Measurements from ENCODE around the gene MOB1B.
"Not testable (repeated sequence)": the region's sequence is repeated elsewhere in the genome, so short reads cannot be mapped to it uniquely, and the experiment has no call there.

MOB1B gene

DNA sequence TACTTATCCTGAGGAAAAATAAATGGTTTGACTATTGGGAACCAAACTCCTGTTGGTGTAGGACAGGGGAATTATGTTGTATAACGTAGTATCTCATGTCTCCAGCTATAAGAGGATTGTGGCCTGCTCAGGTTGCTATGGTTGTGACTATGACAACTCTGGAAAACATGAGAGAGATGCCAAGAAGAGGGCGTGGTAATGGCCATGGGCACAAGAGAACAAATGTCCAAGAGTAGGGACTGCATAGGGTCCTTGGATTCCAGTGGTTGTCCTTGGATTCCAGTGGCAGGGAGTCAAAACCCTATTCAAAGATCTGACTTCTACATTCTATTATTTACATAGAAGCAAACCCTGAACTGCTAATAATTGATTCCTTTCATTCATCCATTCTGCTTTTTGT, 6.8 kb upstream of the MOB1B start:
- TF ChIP-seq CSDC2 (CRISPR knock-in tag; IDR thresholded peaks at IDR 0.05): no peak
- TF ChIP-seq, protein P1, sequence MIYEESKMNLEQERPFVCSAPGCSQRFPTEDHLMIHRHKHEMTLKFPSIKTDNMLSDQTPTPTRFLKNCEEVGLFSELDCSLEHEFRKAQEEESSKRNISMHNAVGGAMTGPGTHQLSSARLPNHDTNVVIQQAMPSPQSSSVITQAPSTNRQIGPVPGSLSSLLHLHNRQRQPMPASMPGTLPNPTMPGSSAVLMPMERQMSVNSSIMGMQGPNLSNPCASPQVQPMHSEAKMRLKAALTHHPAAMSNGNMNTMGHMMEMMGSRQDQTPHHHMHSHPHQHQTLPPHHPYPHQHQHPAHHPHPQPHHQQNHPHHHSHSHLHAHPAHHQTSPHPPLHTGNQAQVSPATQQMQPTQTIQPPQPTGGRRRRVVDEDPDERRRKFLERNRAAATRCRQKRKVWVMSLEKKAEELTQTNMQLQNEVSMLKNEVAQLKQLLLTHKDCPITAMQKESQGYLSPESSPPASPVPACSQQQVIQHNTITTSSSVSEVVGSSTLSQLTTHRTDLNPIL (CRISPR knock-in tag; IDR thresholded peaks at IDR 0.05; ENCODE audit: low read depth): no peak
- TF ChIP-seq ZC3H10 (CRISPR knock-in tag; IDR thresholded peaks at IDR 0.05): no peak
- TF ChIP-seq, protein P2, sequence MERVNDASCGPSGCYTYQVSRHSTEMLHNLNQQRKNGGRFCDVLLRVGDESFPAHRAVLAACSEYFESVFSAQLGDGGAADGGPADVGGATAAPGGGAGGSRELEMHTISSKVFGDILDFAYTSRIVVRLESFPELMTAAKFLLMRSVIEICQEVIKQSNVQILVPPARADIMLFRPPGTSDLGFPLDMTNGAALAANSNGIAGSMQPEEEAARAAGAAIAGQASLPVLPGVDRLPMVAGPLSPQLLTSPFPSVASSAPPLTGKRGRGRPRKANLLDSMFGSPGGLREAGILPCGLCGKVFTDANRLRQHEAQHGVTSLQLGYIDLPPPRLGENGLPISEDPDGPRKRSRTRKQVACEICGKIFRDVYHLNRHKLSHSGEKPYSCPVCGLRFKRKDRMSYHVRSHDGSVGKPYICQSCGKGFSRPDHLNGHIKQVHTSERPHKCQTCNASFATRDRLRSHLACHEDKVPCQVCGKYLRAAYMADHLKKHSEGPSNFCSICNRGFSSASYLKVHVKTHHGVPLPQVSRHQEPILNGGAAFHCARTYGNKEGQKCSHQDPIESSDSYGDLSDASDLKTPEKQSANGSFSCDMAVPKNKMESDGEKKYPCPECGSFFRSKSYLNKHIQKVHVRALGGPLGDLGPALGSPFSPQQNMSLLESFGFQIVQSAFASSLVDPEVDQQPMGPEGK (CRISPR knock-in tag; IDR thresholded peaks at IDR 0.05; ENCODE audit: borderline replicate concordance): no peak
- TF ChIP-seq, protein P3, sequence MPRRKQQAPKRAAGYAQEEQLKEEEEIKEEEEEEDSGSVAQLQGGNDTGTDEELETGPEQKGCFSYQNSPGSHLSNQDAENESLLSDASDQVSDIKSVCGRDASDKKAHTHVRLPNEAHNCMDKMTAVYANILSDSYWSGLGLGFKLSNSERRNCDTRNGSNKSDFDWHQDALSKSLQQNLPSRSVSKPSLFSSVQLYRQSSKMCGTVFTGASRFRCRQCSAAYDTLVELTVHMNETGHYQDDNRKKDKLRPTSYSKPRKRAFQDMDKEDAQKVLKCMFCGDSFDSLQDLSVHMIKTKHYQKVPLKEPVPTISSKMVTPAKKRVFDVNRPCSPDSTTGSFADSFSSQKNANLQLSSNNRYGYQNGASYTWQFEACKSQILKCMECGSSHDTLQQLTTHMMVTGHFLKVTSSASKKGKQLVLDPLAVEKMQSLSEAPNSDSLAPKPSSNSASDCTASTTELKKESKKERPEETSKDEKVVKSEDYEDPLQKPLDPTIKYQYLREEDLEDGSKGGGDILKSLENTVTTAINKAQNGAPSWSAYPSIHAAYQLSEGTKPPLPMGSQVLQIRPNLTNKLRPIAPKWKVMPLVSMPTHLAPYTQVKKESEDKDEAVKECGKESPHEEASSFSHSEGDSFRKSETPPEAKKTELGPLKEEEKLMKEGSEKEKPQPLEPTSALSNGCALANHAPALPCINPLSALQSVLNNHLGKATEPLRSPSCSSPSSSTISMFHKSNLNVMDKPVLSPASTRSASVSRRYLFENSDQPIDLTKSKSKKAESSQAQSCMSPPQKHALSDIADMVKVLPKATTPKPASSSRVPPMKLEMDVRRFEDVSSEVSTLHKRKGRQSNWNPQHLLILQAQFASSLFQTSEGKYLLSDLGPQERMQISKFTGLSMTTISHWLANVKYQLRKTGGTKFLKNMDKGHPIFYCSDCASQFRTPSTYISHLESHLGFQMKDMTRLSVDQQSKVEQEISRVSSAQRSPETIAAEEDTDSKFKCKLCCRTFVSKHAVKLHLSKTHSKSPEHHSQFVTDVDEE (CRISPR knock-in tag; IDR thresholded peaks at IDR 0.05): no peak
- TF ChIP-seq ZFP3 (CRISPR knock-in tag; IDR thresholded peaks at IDR 0.05): no peak
- TF ChIP-seq ZFP30 (CRISPR knock-in tag; IDR thresholded peaks at IDR 0.05): no peak
- no peak for TF ChIP-seq ARNTL (CRISPR knock-in tag; IDR thresholded peaks at IDR 0.05; ENCODE audit: borderline replicate concordance, low read depth)
- no peak for TF ChIP-seq ZNF565 (CRISPR knock-in tag; conservative IDR thresholded peaks at IDR 0.05; ENCODE audit: low read depth)
- no peak for TF ChIP-seq TCF4 (CRISPR knock-in tag; IDR thresholded peaks at IDR 0.05; ENCODE audit: borderline replicate concordance)
- TF ChIP-seq SNAI2 (CRISPR knock-in tag; IDR thresholded peaks at IDR 0.05): no peak

DNA sequence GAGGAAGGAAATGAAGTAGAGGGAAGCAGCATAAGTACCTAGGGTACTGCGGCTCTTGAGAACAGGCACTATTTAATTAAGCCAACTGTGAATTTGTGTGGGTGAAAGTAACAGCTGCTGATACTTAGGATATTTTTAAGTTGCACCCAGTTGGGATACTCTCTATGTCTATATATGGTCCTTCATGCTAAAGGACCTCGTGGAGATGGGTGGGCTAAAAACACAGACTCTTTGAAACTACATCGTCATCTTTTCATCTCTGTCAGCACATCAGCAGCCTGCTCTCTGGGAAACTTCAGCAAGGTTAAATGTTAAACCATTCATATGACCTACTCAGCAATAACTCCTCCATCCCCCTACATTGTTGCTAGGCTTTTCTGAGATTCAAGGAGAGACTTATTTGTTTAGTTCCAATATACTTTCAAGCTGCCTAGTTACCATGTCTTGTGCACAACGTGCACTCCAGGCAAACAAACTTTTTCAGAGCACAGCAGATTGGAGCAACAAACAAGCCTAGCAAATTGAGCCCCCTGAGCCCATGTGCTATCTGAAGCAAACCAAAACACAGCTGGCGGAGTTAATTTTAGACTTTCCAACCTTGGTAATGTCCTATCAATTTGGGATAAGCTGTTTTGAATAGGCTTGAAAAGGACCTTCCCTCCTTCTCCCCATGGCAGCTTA, 6.2 kb upstream of the MOB1B start:
- TF ChIP-seq ISL1 (CRISPR knock-in tag; IDR thresholded peaks at IDR 0.05) (no peak), ZFP30 (CRISPR knock-in tag; IDR thresholded peaks at IDR 0.05) (no peak), ZNF70 (CRISPR knock-in tag; IDR thresholded peaks at IDR 0.05) (no peak), PPARA (CRISPR knock-in tag; IDR thresholded peaks at IDR 0.05; ENCODE audit: borderline replicate concordance) (no peak), ZFP3 (CRISPR knock-in tag; IDR thresholded peaks at IDR 0.05) (no peak), ARNTL (CRISPR knock-in tag; IDR thresholded peaks at IDR 0.05; ENCODE audit: borderline replicate concordance, low read depth) (no peak), RARB (CRISPR knock-in tag; IDR thresholded peaks at IDR 0.05) (no peak), TOX (CRISPR knock-in tag; IDR thresholded peaks at IDR 0.05; ENCODE audit: borderline replicate concordance) (no peak), SNAI2 (CRISPR knock-in tag; IDR thresholded peaks at IDR 0.05) (no peak), OSR1 (CRISPR knock-in tag; IDR thresholded peaks at IDR 0.05) (no peak), ZNF8 (CRISPR knock-in tag; IDR thresholded peaks at IDR 0.05) (no peak), ZC3H10 (CRISPR knock-in tag; IDR thresholded peaks at IDR 0.05) (no peak), BACH2 (CRISPR knock-in tag; IDR thresholded peaks at IDR 0.05; ENCODE audit: borderline replicate concordance) (no peak)
- TF ChIP-seq, protein P3 (CRISPR knock-in tag; IDR thresholded peaks at IDR 0.05): no peak
- no peak for ATAC-seq

More for the DNA sequence above, 6.8 kb upstream of the MOB1B start:
- peak; percentile 58 for ATAC-seq

DNA sequence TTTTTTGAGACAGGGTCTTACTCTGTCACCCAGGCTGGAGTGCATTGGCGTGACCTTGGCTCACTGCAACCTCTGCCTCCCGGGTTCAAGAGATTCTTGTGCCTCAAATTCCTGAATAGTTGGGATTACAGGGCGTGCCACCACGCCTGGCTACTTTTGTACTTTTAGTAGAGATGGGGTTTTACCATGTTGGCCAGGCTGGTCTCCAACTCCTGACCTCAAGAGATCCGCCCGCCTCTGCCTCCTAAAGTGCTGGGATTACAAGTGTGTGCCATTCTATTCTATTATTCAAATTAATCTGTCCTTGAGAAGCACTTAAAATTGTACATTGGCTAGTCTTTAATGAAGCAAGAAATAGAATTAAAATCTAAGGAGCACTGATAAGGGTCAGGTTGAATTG, 3.6 kb upstream of the MOB1B start:
- not testable (repeated sequence) for ATAC-seq

DNA sequence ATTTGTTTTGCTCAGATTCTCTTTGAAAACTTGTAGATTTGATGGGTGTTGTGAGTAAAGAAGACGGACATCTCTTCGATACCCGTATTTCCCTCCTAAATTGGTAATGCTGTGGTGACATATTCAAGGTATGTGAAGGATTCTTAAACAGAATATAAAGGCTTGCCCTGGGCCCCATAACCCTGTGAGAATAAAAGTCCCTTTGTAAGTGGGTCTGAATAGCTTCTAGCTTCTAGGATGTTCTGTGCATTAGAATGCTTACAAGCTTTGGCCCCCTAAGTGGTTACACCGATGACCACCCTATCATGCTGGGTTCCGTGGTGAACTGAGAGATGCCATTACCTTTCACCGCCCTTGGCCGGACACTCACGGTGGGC, 574 bp upstream of the MOB1B start:
- no peak for ATAC-seq
- TF ChIP-seq, protein P1 (CRISPR knock-in tag; IDR thresholded peaks at IDR 0.05; ENCODE audit: low read depth): no peak
- TF ChIP-seq ZNF565 (CRISPR knock-in tag; conservative IDR thresholded peaks at IDR 0.05; ENCODE audit: low read depth): no peak
- no peak for TF ChIP-seq GLIS3 (CRISPR knock-in tag; IDR thresholded peaks at IDR 0.05)
- TF ChIP-seq, protein P4, sequence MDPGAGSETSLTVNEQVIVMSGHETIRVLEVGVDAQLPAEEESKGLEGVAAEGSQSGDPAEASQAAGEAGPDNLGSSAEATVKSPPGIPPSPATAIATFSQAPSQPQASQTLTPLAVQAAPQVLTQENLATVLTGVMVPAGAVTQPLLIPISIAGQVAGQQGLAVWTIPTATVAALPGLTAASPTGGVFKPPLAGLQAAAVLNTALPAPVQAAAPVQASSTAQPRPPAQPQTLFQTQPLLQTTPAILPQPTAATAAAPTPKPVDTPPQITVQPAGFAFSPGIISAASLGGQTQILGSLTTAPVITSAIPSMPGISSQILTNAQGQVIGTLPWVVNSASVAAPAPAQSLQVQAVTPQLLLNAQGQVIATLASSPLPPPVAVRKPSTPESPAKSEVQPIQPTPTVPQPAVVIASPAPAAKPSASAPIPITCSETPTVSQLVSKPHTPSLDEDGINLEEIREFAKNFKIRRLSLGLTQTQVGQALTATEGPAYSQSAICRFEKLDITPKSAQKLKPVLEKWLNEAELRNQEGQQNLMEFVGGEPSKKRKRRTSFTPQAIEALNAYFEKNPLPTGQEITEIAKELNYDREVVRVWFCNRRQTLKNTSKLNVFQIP (CRISPR knock-in tag; IDR thresholded peaks at IDR 0.05; ENCODE audit: borderline replicate concordance, low read depth): no peak
- no peak for TF ChIP-seq OSR1 (CRISPR knock-in tag; IDR thresholded peaks at IDR 0.05)
- no peak for TF ChIP-seq ZFP3 (CRISPR knock-in tag; IDR thresholded peaks at IDR 0.05)
- TF ChIP-seq, protein P2 (CRISPR knock-in tag; IDR thresholded peaks at IDR 0.05; ENCODE audit: borderline replicate concordance): no peak
- no peak for TF ChIP-seq ZFP30 (CRISPR knock-in tag; IDR thresholded peaks at IDR 0.05)
- TF ChIP-seq CSDC2 (CRISPR knock-in tag; IDR thresholded peaks at IDR 0.05): no peak
- TF ChIP-seq RARB (CRISPR knock-in tag; IDR thresholded peaks at IDR 0.05): no peak
- TF ChIP-seq ZNF8 (CRISPR knock-in tag; IDR thresholded peaks at IDR 0.05): no peak

All from SK-N-SH treated with all-trans-retinoic acid at 6 μM for 48 hours (cell line).